K562 (cell line): ENCODE results near the gene JUNB. TPM values are rescaled to one million over a fixed set of nuclear protein-coding genes. Genes with fewer than 3 reads are reported as not detected.

Experiments
- ARID2 ChIP-seq: fragments of 450-650 bp; IDR thresholded peaks from 2 replicates; pipeline ENCODE4 v1.6.1; 2017; ENCODE audit warnings: antibody characterized with exemption, mild to moderate bottlenecking
- CBX2 ChIP-seq: fragments of 200-600 bp; sonication (generic); IDR thresholded peaks from one replicate; pipeline ENCODE4 v1.6.1; 2012; ENCODE audit warnings: mild to moderate bottlenecking, low read length, inconsistent platforms; ENCODE audit not compliant: insufficient read depth, poor library complexity, severe bottlenecking
- CREBBP ChIP-seq: IDR thresholded peaks from one replicate; pipeline ENCODE4 v1.6.1; 2012; ENCODE audit warnings: low read depth, mild to moderate bottlenecking, control low read depth, inconsistent platforms, low read length
- CXXC5 ChIP-seq: fragments of 250-450 bp; sonication (Bioruptor Pico); IDR thresholded peaks from 2 replicates; pipeline ENCODE4 v1.8.0; 2022; ENCODE audit warnings: inconsistent platforms, mild to moderate bottlenecking, moderate library complexity
- FIP1L1 ChIP-seq: fragments of 200-400 bp; formaldehyde crosslinking; IDR thresholded peaks from 2 replicates; pipeline ENCODE4 v1.6.1; 2018; ENCODE audit warnings: mild to moderate bottlenecking, low read depth, low read length; ENCODE audit not compliant: poor library complexity, severe bottlenecking
- FOXJ3 ChIP-seq: sonication (generic); formaldehyde crosslinking; IDR thresholded peaks from 2 replicates; pipeline ENCODE4 v1.4.0; 2020; ENCODE audit warnings: mild to moderate bottlenecking, missing genetic modification reagents
- HDAC2 ChIP-seq: fragments of 450-650 bp; IDR thresholded peaks from 2 replicates; pipeline ENCODE4 v1.6.1; 2016; ENCODE audit warnings: mild to moderate bottlenecking
- MLLT1 ChIP-seq, 2 experiments: fragments of 450-650 bp; IDR thresholded peaks; 2 replicates each; pipeline ENCODE4 v1.6.1; 2016
- MYC ChIP-seq, 2 experiments: fragments of 250-450 bp in 1 of 2; sonication (Bioruptor Pico) in 1 of 2; IDR thresholded peaks; 2 replicates each; pipeline versions ENCODE4 v1.5.1 to v1.6.1; 2012 to 2021; ENCODE audit warnings: low read depth in 2 of 2, borderline replicate concordance in 1 of 2, improper control_type of control experiment in 1 of 2, low read length in 1 of 2, mild to moderate bottlenecking in 1 of 2, moderate library complexity in 1 of 2
- NEUROD1 ChIP-seq: fragments of 150-350 bp; IDR thresholded peaks from 2 replicates; pipeline ENCODE4 v1.6.1; 2014; ENCODE audit warnings: borderline replicate concordance, low read length, low read depth; ENCODE audit not compliant: partially characterized antibody
- PCBP1 ChIP-seq: fragments of 200-400 bp; formaldehyde crosslinking; IDR thresholded peaks from 2 replicates; pipeline ENCODE4 v1.6.1; 2018; ENCODE audit warnings: mild to moderate bottlenecking, low read depth, low read length; ENCODE audit not compliant: poor library complexity, severe bottlenecking
- PHB ChIP-seq: fragments of 250-450 bp; sonication (Bioruptor Pico); IDR thresholded peaks from 2 replicates; pipeline ENCODE4 v1.5.0; 2021
- SIRT6 ChIP-seq: IDR thresholded peaks from one replicate; pipeline ENCODE4 v1.6.1; 2012; ENCODE audit warnings: low read depth, mild to moderate bottlenecking, control low read depth, inconsistent platforms, low read length, moderate library complexity
- STAG1 ChIP-seq: sonication (generic); formaldehyde crosslinking; IDR thresholded peaks from 2 replicates; pipeline ENCODE4 v1.5.0; 2020; ENCODE audit warnings: missing genetic modification reagents, borderline replicate concordance
- TBL1XR1 ChIP-seq, 2 experiments: IDR thresholded peaks; 2 replicates each; pipeline ENCODE4 v1.6.1; 2012; ENCODE audit warnings: improper control_type of control experiment in 2 of 2, low read length in 2 of 2, mild to moderate bottlenecking in 1 of 2
- ZNF511 ChIP-seq: sonication (generic); formaldehyde crosslinking; IDR thresholded peaks from 2 replicates; pipeline ENCODE4 v1.8.0; 2022; ENCODE audit warnings: mild to moderate bottlenecking, missing genetic modification reagents
- ZNF592 ChIP-seq: fragments of 450-650 bp; IDR thresholded peaks from 2 replicates; pipeline ENCODE4 v1.6.1; 2017; ENCODE audit warnings: antibody characterized with exemption, mild to moderate bottlenecking
- ZNF764 ChIP-seq: fragments of 250-450 bp; sonication (Bioruptor Pico); IDR thresholded peaks from 2 replicates; pipeline ENCODE4 v1.4.0; 2020; ENCODE audit warnings: low read depth, mild to moderate bottlenecking, moderate library complexity
- polyA plus RNA-seq, 8 experiments: library from polyadenylated mRNA; depleted of rRNA in 4 of 8; stranded (reverse) in 5 of 8; unstranded in 3 of 8; fragments of >200 nt; fragmentation: Nextera tagmentation in 2 of 8; fragmentation: Illumina TruSeq in 1 of 8; extraction: Ambion mirVana in 2 of 8; extraction: Trizol in 1 of 8; gene quantifications; 2 replicates each; pipeline versions ENCODE4 v1.2.1 to v1.2.3, GENCODE V29; 2011 to 2014; ENCODE audit warnings: inconsistent platforms in 1 of 8, missing spikeins in 1 of 8
- total RNA-seq, 7 experiments: library from RNA; depleted of rRNA in 6 of 7; stranded (reverse); fragments of >200 nt in 6 of 7; fragmentation: Illumina TruSeq in 2 of 7; extraction: Trizol in 2 of 7; gene quantifications; 2 replicates each; pipeline versions ENCODE4 v1.2.1 to v1.2.3, GENCODE V29; 2011 to 2021; ENCODE audit warnings: low replicate concordance in 1 of 7

JUNB gene
- total and polyA plus RNA-seq, 9 of the 15 experiments (the other 6 are each of a cell fraction or from before 2014, with no cell fraction given), result 0.23 to 88.1 (median 13.1) TPM

- TF ChIP-seq ZNF592 (peak; percentile 78), SIRT6 (no peak), MYC (IDR thresholded peaks at IDR 0.05; ENCODE audit: low read depth, low read length) (peak; percentile 57), MYC (CRISPR knock-in tag; IDR thresholded peaks at IDR 0.05; ENCODE audit: borderline replicate concordance, low read depth) (no peak), MLLT1 (IDR thresholded peaks at IDR 0.05) (peak; percentile 62; a peak in 2 of 4 replicates), ZNF511 (CRISPR knock-in tag) (0 out of 2 replicates have a peak, but pooled peaks have one; percentile 29), PCBP1 (no peak), NEUROD1 (peak; percentile 37), ARID2 (peak; percentile 92), CREBBP (no peak), STAG1 (CRISPR knock-in tag) (peak; percentile 91), FIP1L1 (no peak), FOXJ3 (CRISPR knock-in tag) (no peak), PHB (CRISPR knock-in tag) (no peak), CBX2 (no peak), HDAC2 (peak; percentile 64), CXXC5 (CRISPR knock-in tag) (peak; percentile 55), ZNF764 (no peak), TBL1XR1 (IDR thresholded peaks at IDR 0.05; ENCODE audit: low read length in 2 of 2) (0 out of 4 replicates have a peak, but pooled peaks of 1 of the 2 experiments have one; percentile 8)
Measured at GRCh38 chr19:12796146-12797071, 5.1 kb downstream of the JUNB start (continued).
